ENCODE results near the gene PIH1D1. TPM values are rescaled to one million over a fixed set of nuclear protein-coding genes. Genes with fewer than 3 reads are reported as not detected.

Gene PIH1D1
- total RNA-seq, 1 donor from 2014 or later, result 108 TPM

DNA sequence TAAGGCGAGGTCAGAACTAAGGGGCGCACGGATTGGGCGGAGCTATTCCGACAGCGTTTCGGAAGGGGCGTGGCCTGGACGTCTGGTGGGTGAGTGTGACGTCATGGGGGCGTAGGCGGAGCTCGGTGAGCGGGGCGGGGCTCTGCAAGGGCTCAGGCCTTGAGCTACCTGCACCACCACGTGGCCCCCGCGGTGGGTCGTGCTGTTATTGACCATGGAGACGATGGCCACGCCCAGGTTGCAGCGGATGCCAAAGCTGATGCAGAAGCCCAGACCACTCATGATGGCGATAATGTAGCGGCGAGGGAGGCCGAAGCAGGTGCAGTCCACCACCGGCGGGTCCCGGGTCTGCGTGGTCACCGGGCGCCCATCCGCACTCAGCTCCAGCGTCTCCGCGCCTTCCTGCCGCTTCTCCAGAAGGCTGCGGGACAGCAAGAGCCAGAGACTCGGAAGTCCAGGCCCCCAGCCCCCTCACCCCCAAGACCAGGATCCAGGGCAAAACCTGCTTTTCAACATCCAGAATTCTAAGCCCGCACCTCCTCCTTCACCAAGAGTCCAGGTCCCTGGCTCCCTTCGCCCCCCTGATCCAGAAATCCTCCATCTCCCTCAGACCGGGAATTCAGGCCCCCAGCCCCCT, 15.1 kb downstream of the PIH1D1 start:
- H3K4me3 ChIP-seq (ENCODE audit: low read depth, low read length), result no peak overlapping the region
- TF ChIP-seq, protein P1, sequence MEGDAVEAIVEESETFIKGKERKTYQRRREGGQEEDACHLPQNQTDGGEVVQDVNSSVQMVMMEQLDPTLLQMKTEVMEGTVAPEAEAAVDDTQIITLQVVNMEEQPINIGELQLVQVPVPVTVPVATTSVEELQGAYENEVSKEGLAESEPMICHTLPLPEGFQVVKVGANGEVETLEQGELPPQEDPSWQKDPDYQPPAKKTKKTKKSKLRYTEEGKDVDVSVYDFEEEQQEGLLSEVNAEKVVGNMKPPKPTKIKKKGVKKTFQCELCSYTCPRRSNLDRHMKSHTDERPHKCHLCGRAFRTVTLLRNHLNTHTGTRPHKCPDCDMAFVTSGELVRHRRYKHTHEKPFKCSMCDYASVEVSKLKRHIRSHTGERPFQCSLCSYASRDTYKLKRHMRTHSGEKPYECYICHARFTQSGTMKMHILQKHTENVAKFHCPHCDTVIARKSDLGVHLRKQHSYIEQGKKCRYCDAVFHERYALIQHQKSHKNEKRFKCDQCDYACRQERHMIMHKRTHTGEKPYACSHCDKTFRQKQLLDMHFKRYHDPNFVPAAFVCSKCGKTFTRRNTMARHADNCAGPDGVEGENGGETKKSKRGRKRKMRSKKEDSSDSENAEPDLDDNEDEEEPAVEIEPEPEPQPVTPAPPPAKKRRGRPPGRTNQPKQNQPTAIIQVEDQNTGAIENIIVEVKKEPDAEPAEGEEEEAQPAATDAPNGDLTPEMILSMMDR (IDR thresholded peaks at IDR 0.05; ENCODE audit: insufficient read depth, low read length, poor library complexity, severe bottlenecking), result no peak
- H3K36me3 ChIP-seq (ENCODE audit: control insufficient read depth, insufficient read depth, low read length), result no peaks in the 10 kb centered on the region
- no peak for DNase-seq (ENCODE audit: low read depth)
- peaks cover 98% of the 10 kb centered on the region for H3K27me3 ChIP-seq (ENCODE audit: control insufficient read depth, insufficient read depth, low read length)

DNA sequence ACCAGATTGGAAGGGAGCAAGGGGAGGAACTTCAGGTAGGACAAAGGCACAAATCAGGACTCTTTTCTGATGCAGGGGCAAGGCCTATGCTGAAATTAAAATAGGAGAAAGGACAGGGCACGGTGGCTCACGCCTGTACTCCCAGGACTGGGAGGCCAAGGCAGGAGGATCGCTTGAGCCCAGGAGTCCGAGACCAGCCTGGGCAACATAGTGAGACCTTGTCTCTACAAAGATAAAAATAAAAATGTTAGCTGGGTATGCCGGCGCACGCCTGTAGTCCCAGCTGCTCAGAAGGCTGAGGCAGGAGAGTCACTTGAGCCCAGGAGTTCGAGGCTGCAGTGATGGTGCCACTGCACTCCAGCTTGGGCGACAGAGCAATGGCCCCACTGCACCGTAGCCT, 15.9 kb downstream of the PIH1D1 start:
- no peaks in the 10 kb centered on the region for H3K36me3 ChIP-seq (ENCODE audit: control insufficient read depth, insufficient read depth, low read length)
- no peak overlapping the region for H3K4me3 ChIP-seq (ENCODE audit: low read depth, low read length)
- DNase-seq (ENCODE audit: low read depth), result no peak
- H3K27me3 ChIP-seq (ENCODE audit: control insufficient read depth, insufficient read depth, low read length), result peaks cover 98% of the 10 kb centered on the region
- TF ChIP-seq, protein P1 (IDR thresholded peaks at IDR 0.05; ENCODE audit: insufficient read depth, low read length, poor library complexity, severe bottlenecking), result no peak

DNA sequence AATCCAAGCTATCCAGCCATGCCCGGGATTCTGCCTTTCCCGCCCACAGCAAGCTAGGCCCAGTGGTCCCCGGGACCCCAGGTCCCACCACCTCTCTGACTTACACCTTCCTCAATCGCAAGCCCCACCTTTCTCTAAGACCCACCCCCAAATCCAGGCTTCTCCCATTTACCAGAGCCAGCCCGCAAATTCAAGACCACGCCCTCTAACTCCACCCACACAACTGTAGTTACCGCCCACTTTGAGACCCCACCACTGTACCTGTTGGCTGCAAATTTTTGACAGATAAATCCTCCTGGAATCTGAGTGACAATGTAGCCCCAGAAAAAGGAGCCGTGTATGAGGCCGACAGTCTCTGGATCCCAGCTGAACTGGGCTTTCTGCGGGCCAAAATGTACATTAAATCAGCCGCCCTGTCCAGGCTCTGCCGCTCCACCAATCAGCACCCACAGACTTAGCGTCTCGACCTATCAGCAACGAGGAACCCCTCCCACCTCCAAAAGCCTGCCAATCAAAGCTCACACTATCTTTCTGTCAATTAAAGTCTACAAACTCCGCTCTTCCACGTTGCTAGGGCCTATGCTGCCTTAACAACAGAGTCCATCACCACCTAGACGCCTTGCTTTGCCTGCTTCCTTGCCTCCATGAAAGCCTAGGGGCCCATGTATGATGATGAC, 16.6 kb downstream of the PIH1D1 start:
- H3K36me3 ChIP-seq (ENCODE audit: control insufficient read depth, insufficient read depth, low read length), result no peaks in the 10 kb centered on the region
- peaks cover 98% of the 10 kb centered on the region for H3K27me3 ChIP-seq (ENCODE audit: control insufficient read depth, insufficient read depth, low read length)
- no peak for DNase-seq (ENCODE audit: low read depth)
- no peak overlapping the region for H3K4me3 ChIP-seq (ENCODE audit: low read depth, low read length)
- TF ChIP-seq, protein P1 (IDR thresholded peaks at IDR 0.05; ENCODE audit: insufficient read depth, low read length, poor library complexity, severe bottlenecking), result no peak

DNA sequence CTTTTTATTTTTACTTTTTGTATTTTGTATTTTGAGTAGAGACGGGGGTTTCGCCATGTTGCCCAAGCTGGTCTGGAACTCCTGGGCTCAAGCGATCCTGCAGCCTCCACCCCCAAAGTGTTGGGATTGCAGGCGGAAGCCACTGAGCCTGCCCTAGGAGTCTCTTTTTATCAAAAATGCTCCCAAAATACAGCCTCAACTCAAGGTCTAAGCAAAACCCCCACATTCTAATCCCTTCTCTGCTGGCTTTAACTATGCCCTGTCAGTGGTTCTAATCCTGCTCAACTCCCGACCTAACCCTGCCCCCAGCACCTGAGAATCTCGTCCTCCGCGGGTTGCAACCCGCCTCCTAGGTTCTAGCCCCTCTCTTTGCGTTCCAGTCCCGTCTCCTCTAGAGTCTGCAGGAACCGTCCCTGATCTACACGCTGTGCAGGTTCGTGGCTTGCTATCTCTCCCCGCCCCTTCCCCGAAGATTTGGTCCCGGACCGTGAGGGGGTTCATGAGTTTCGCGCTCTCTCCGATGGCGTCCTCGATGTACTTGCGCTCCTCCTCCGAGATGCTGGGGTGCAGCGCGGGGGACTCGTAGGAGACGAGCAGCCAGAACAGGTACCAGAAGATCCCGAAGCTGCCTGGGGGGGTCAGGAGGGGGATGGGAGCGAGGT, 18.2 kb downstream of the PIH1D1 start:
- Histone ChIP-seq H3K4me3 (ENCODE audit: low read depth, low read length) (no peak overlapping the region), H3K27me3 (ENCODE audit: control insufficient read depth, insufficient read depth, low read length) (peaks cover 99% of the 10 kb centered on the region), H3K36me3 (ENCODE audit: control insufficient read depth, insufficient read depth, low read length) (no peaks in the 10 kb centered on the region)
- TF ChIP-seq, protein P1 (IDR thresholded peaks at IDR 0.05; ENCODE audit: insufficient read depth, low read length, poor library complexity, severe bottlenecking), result no peak
- no peak for DNase-seq (ENCODE audit: low read depth)

DNA sequence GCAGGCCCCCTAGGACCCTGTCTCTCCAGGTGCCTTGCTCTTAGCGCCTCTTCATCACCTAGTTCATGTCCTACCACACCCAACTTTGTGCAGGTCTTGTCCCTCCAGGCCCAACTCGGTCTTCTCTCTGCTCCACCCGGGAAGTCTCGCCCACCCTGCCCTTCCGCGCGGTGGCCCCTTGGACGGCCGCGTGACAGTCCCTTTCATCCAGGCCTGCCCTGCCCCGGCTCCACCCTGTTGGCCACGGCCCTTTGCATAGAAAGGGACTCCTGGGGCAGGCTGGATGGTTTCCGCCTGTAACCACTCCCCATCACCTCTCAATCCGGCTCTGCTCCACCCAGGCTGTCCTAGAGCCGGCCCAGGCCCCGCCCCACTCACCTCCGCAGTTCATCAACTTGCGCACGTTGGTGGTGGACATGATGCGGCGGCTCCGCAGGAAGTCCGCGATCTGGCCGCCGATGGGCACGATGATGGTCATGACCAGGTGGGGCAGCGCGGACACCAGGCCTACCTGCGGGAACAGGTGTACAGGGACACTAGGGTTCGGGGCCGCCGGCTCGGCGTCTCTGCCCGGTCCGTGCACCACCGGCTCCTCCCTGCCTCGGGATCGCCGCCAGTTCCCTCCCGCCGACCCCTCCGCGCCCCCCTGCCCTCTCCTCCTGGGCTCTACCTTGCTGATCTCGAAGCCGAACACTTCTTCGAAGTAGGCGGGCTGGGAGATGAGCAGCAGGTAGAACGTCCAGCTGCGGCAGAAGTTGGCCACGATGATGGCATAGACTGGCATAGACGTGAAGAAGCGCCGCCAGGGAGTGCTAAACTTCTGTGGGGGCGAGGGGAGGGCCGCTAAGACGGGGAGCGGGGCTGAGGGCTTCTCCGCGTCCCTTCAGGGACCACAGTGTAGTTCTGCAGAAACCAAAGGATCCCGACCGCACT, 19.2 kb downstream of the PIH1D1 start:
- no peak for DNase-seq (ENCODE audit: low read depth)
- TF ChIP-seq, protein P1 (IDR thresholded peaks at IDR 0.05; ENCODE audit: insufficient read depth, low read length, poor library complexity, severe bottlenecking), result no peak
- Histone ChIP-seq H3K4me3 (ENCODE audit: low read depth, low read length) (no peak overlapping the region), H3K36me3 (ENCODE audit: control insufficient read depth, insufficient read depth, low read length) (no peaks in the 10 kb centered on the region), H3K27me3 (ENCODE audit: control insufficient read depth, insufficient read depth, low read length) (peaks cover 99% of the 10 kb centered on the region)

Measured in kidney epithelial cell (primary cell).